MM.1S (cell line): ENCODE results near the gene RRM1.

Experiments used
- DNase-seq: peaks from one replicate; pipeline ENCODE4 v3.0.0-alpha.2; 2015
- H2AFZ ChIP-seq: fragments of 300-600 bp; sonication (generic); 2 replicates; pipeline ENCODE4 v1.6.0; 2016; ENCODE audit warnings: antibody characterized with exemption, low read length
- H3F3A ChIP-seq: fragments of 300-600 bp; sonication (generic); 2 replicates; pipeline ENCODE4 v1.6.1; 2016; ENCODE audit warnings: mild to moderate bottlenecking, antibody characterized with exemption, low read length, moderate library complexity, mixed read lengths; ENCODE audit not compliant: insufficient read depth
- H3K27ac ChIP-seq: fragments of 300-600 bp; sonication (generic); 2 replicates; pipeline ENCODE4 v1.5.1; 2016; ENCODE audit warnings: mild to moderate bottlenecking, low read length
- H3K27me3 ChIP-seq: fragments of 300-600 bp; sonication (generic); replicated peaks from 2 replicates; pipeline ENCODE4 v1.6.0; 2016; ENCODE audit warnings: low read length; ENCODE audit not compliant: insufficient read depth
- H3K36me3 ChIP-seq: fragments of 300-600 bp; sonication (generic); replicated peaks from 2 replicates; pipeline ENCODE4 v1.6.1; 2016; ENCODE audit warnings: mild to moderate bottlenecking, low read length, mixed read lengths; ENCODE audit not compliant: insufficient read depth
- H3K4me1 ChIP-seq: fragments of 300-600 bp; sonication (generic); 2 replicates; pipeline ENCODE4 v1.6.1; 2016; ENCODE audit warnings: low read length, mixed read lengths
- H3K4me2 ChIP-seq: fragments of 300-600 bp; sonication (generic); 2 replicates; pipeline ENCODE4 v1.6.0; 2016; ENCODE audit warnings: low read depth, low read length
- H3K4me3 ChIP-seq: fragments of 300-600 bp; sonication (generic); 2 replicates; pipeline ENCODE4 v1.5.1; 2016; ENCODE audit warnings: low read length, mixed read lengths
- H3K79me2 ChIP-seq: fragments of 300-600 bp; sonication (generic); 2 replicates; pipeline ENCODE4 v1.6.1; 2016; ENCODE audit warnings: mixed run types, low read length, mixed read lengths
- H3K9ac ChIP-seq: fragments of 300-600 bp; sonication (generic); 2 replicates; pipeline ENCODE4 v1.6.1; 2016; ENCODE audit warnings: low read length, mixed read lengths
- H3K9me2 ChIP-seq: fragments of 300-600 bp; sonication (generic); replicated peaks from 2 replicates; pipeline ENCODE4 v1.6.1; 2016; ENCODE audit warnings: mild to moderate bottlenecking, low read length, mixed read lengths; ENCODE audit not compliant: insufficient read depth
- H3K9me3 ChIP-seq: fragments of 300-600 bp; sonication (generic); replicated peaks from 2 replicates; pipeline ENCODE4 v1.6.1; 2016; ENCODE audit warnings: mild to moderate bottlenecking, low read length, mixed read lengths; ENCODE audit not compliant: insufficient read depth
- H4K20me1 ChIP-seq: fragments of 300-600 bp; sonication (generic); 2 replicates; pipeline ENCODE4 v1.6.1; 2016; ENCODE audit warnings: mild to moderate bottlenecking, low read length, moderate library complexity, mixed read lengths; ENCODE audit not compliant: insufficient read depth
- EZH2 ChIP-seq: fragments of 300-600 bp; sonication (generic); optimal IDR thresholded peaks from 2 replicates; pipeline ENCODE3; 2017; ENCODE audit warnings: low read depth, mild to moderate bottlenecking, antibody characterized with exemption, low read length, mixed read lengths
- EZH2phosphoT487 ChIP-seq: fragments of 300-600 bp; sonication (generic); IDR thresholded peaks from 2 replicates; pipeline ENCODE4 v1.6.1; 2018; ENCODE audit warnings: antibody characterized with exemption, low read length
- TF ChIP-seq, protein P1 (sequence below): fragments of 300-600 bp; sonication (generic); IDR thresholded peaks from 2 replicates; pipeline ENCODE4 v1.5.1; 2016; ENCODE audit warnings: antibody characterized with exemption, low read length, mixed read lengths

RRM1 gene

DNA sequence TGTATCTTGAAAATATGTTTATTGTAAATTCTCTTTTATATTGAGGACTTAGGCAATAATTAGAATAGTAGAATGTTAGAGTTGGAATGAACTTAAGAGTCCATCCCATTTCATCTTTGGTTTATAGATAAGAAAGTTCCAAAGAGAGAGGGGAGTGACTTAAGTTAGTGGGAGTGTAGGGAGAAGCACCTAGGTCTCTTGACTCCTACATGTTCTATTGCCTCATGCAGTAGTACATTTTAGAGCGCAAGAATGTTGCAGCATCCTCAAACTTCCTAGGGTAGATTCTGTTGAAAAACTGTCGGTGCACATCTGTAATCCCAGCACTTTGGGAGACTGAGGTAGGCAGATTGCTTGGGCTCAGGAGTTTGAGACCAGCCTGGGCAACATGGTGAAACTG lies 8.7 kb downstream of the RRM1 start:
- peaks cover 11% of the 10 kb centered on the region for H3K4me1 ChIP-seq
- no peaks in the 10 kb centered on the region for H4K20me1 ChIP-seq
- H2AFZ ChIP-seq = no peak overlapping the region
- H3K4me3 ChIP-seq = no peak overlapping the region
- peaks cover 79% of the 10 kb centered on the region for H3K79me2 ChIP-seq
- no peak overlapping the region for H3K27ac ChIP-seq
- TF ChIP-seq, protein P1, sequence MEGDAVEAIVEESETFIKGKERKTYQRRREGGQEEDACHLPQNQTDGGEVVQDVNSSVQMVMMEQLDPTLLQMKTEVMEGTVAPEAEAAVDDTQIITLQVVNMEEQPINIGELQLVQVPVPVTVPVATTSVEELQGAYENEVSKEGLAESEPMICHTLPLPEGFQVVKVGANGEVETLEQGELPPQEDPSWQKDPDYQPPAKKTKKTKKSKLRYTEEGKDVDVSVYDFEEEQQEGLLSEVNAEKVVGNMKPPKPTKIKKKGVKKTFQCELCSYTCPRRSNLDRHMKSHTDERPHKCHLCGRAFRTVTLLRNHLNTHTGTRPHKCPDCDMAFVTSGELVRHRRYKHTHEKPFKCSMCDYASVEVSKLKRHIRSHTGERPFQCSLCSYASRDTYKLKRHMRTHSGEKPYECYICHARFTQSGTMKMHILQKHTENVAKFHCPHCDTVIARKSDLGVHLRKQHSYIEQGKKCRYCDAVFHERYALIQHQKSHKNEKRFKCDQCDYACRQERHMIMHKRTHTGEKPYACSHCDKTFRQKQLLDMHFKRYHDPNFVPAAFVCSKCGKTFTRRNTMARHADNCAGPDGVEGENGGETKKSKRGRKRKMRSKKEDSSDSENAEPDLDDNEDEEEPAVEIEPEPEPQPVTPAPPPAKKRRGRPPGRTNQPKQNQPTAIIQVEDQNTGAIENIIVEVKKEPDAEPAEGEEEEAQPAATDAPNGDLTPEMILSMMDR = no peak
- TF ChIP-seq EZH2 (no peak), EZH2phosphoT487 (no peak)
- no peaks in the 10 kb centered on the region for H3K9me3 ChIP-seq
- no peak overlapping the region for H3K4me2 ChIP-seq
- H3F3A ChIP-seq = peaks cover 10% of the 10 kb centered on the region; the same call in 1 of the 2 replicates
- DNase-seq = no peak
- no peaks in the 10 kb centered on the region for H3K9me2 ChIP-seq
- no peaks in the 10 kb centered on the region for H3K27me3 ChIP-seq
- H3K9ac ChIP-seq = no peak overlapping the region
- peaks cover 12% of the 10 kb centered on the region; the same call in 1 of the 2 replicates for H3K36me3 ChIP-seq

DNA sequence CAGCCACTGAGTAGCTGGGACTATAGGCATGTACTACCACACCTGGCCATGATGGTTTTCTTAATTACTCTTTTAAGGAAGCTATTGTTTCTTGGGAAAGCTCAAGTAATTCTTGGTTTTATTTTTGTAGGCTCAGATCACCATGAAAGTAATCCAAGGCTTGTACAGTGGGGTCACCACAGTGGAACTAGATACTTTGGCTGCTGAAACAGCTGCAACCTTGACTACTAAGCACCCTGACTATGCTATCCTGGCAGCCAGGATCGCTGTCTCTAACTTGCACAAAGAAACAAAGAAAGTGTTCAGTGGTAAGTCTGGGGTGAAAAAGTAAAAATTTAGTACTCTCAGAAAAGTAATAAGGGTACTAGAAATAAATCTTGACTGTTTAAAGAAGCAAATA lies 11.3 kb downstream of the RRM1 start:
- Histone ChIP-seq H3K27me3 (no peaks in the 10 kb centered on the region), H3K27ac (no peak overlapping the region), H3K9me3 (no peaks in the 10 kb centered on the region), H3K9ac (no peak overlapping the region), H2AFZ (no peak overlapping the region), H3F3A (peaks cover 15% of the 10 kb centered on the region), H3K79me2 (peaks cover 59% of the 10 kb centered on the region), H3K4me3 (no peak overlapping the region), H3K4me2 (no peak overlapping the region), H3K36me3 (peaks cover 8% of the 10 kb centered on the region; the same call in 1 of the 2 replicates), H4K20me1 (no peaks in the 10 kb centered on the region), H3K9me2 (no peaks in the 10 kb centered on the region), H3K4me1 (peaks cover 11% of the 10 kb centered on the region)
- no peak for DNase-seq
- TF ChIP-seq EZH2 = no peak
- TF ChIP-seq, protein P1 = no peak
- no peak for TF ChIP-seq EZH2phosphoT487

DNA sequence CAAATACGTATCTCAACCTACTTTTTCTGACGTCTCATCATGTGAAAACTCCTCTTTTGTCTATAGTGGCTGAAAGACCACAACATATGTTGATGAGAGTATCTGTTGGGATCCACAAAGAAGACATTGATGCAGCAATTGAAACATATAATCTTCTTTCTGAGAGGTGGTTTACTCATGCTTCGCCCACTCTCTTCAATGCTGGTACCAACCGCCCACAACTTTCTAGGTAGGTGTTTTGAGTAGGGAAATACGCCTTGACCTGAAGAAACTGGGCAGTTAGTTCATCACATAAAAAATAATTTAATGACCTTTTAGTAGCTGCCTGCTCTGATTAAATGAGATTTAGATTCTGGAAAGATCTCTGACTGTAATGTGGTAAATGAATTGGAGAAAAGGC lies 17.2 kb downstream of the RRM1 start:
- Histone ChIP-seq H3K9ac (no peak overlapping the region), H3K9me2 (no peaks in the 10 kb centered on the region), H3F3A (peaks cover 15% of the 10 kb centered on the region), H4K20me1 (no peaks in the 10 kb centered on the region), H3K4me2 (no peak overlapping the region), H3K27me3 (no peaks in the 10 kb centered on the region), H3K9me3 (no peaks in the 10 kb centered on the region), H3K27ac (no peak overlapping the region), H2AFZ (no peak overlapping the region), H3K4me1 (peaks cover 11% of the 10 kb centered on the region), H3K79me2 (peaks cover 10% of the 10 kb centered on the region), H3K36me3 (peaks cover 14% of the 10 kb centered on the region), H3K4me3 (no peak overlapping the region)
- DNase-seq = no peak
- TF ChIP-seq EZH2phosphoT487 (no peak), EZH2 (no peak)
- TF ChIP-seq, protein P1 = no peak
